ENCODE data around the gene ASB15. TPM values are rescaled to one million over a fixed set of nuclear protein-coding genes. Genes with fewer than 3 reads are reported as not detected.

The ASB15 gene
- total RNA-seq, 1 donor: not detected

GRCh38 chr7:123621707-123622106 lies 20.1 kb downstream of the ASB15 start:
- Histone ChIP-seq H3K27ac (ENCODE audit: low read depth, low read length) (no peak overlapping the region), H3K4me2 (ENCODE audit: insufficient read depth, low read length) (no peak overlapping the region), H3K27me3 (ENCODE audit: insufficient read depth, low read length) (no peaks in the 10 kb centered on the region), H4K20me1 (ENCODE audit: insufficient read depth, low read length) (no peaks in the 10 kb centered on the region), H3K79me2 (ENCODE audit: insufficient read depth, low read length) (no peaks in the 10 kb centered on the region), H3K4me1 (ENCODE audit: insufficient read depth, low read length) (no peaks in the 10 kb centered on the region), H3K4me3 (ENCODE audit: insufficient read depth, low read length) (no peak overlapping the region), H3K36me3 (ENCODE audit: insufficient read depth, low read length) (no peaks in the 10 kb centered on the region), H2AFZ (ENCODE audit: low read length) (no peak overlapping the region), H3K9me3 (ENCODE audit: low read depth, low read length) (no peaks in the 10 kb centered on the region)
- DNase-seq (ENCODE audit: insufficient read length, low spot score, missing footprints): no peak
- no peak for TF ChIP-seq CTCF (IDR thresholded peaks at IDR 0.05; ENCODE audit: extremely low read depth, low read depth, low read length)

GRCh38 chr7:123622660-123623386 lies 21.2 kb downstream of the ASB15 start:
- Histone ChIP-seq H3K27me3 (ENCODE audit: insufficient read depth, low read length) (no peaks in the 10 kb centered on the region), H3K4me3 (ENCODE audit: insufficient read depth, low read length) (no peak overlapping the region), H2AFZ (ENCODE audit: low read length) (no peak overlapping the region), H3K4me1 (ENCODE audit: insufficient read depth, low read length) (no peaks in the 10 kb centered on the region), H3K79me2 (ENCODE audit: insufficient read depth, low read length) (no peaks in the 10 kb centered on the region), H3K27ac (ENCODE audit: low read depth, low read length) (no peak overlapping the region), H3K9me3 (ENCODE audit: low read depth, low read length) (no peaks in the 10 kb centered on the region), H4K20me1 (ENCODE audit: insufficient read depth, low read length) (no peaks in the 10 kb centered on the region), H3K4me2 (ENCODE audit: insufficient read depth, low read length) (no peak overlapping the region), H3K36me3 (ENCODE audit: insufficient read depth, low read length) (no peaks in the 10 kb centered on the region)
- TF ChIP-seq CTCF (IDR thresholded peaks at IDR 0.05; ENCODE audit: extremely low read depth, low read depth, low read length): no peak
- no peak for DNase-seq (ENCODE audit: insufficient read length, low spot score, missing footprints)

- Histone ChIP-seq H3K4me2 (ENCODE audit: insufficient read depth, low read length) (no peak overlapping the region), H3K79me2 (ENCODE audit: insufficient read depth, low read length) (no peaks in the 10 kb centered on the region), H2AFZ (ENCODE audit: low read length) (no peak overlapping the region), H3K4me1 (ENCODE audit: insufficient read depth, low read length) (no peaks in the 10 kb centered on the region), H3K36me3 (ENCODE audit: insufficient read depth, low read length) (no peaks in the 10 kb centered on the region), H4K20me1 (ENCODE audit: insufficient read depth, low read length) (no peaks in the 10 kb centered on the region), H3K4me3 (ENCODE audit: insufficient read depth, low read length) (no peak overlapping the region), H3K9me3 (ENCODE audit: low read depth, low read length) (no peaks in the 10 kb centered on the region), H3K27ac (ENCODE audit: low read depth, low read length) (no peak overlapping the region), H3K27me3 (ENCODE audit: insufficient read depth, low read length) (no peaks in the 10 kb centered on the region)
- peak; percentile 50 for DNase-seq (ENCODE audit: insufficient read length, low spot score, missing footprints)
- peak; percentile 65 for TF ChIP-seq CTCF (IDR thresholded peaks at IDR 0.05; ENCODE audit: extremely low read depth, low read depth, low read length)
Measured at GRCh38 chr7:123624527-123625183, 23.0 kb downstream of the ASB15 start.

- H3K27me3 ChIP-seq (ENCODE audit: insufficient read depth, low read length): no peaks in the 10 kb centered on the region
- no peak for DNase-seq (ENCODE audit: insufficient read length, low spot score, missing footprints)
- no peak overlapping the region for H3K4me2 ChIP-seq (ENCODE audit: insufficient read depth, low read length)
- no peaks in the 10 kb centered on the region for H4K20me1 ChIP-seq (ENCODE audit: insufficient read depth, low read length)
- no peaks in the 10 kb centered on the region for H3K4me1 ChIP-seq (ENCODE audit: insufficient read depth, low read length)
- H3K27ac ChIP-seq (ENCODE audit: low read depth, low read length): no peak overlapping the region
- no peak overlapping the region for H3K4me3 ChIP-seq (ENCODE audit: insufficient read depth, low read length)
- H3K79me2 ChIP-seq (ENCODE audit: insufficient read depth, low read length): no peaks in the 10 kb centered on the region
- H3K36me3 ChIP-seq (ENCODE audit: insufficient read depth, low read length): no peaks in the 10 kb centered on the region
- TF ChIP-seq CTCF (IDR thresholded peaks at IDR 0.05; ENCODE audit: extremely low read depth, low read depth, low read length): no peak
- no peak overlapping the region for H2AFZ ChIP-seq (ENCODE audit: low read length)
- no peaks in the 10 kb centered on the region for H3K9me3 ChIP-seq (ENCODE audit: low read depth, low read length)
Measured at GRCh38 chr7:123625254-123625653, 23.6 kb downstream of the ASB15 start.
